Sigmoid colon (tissue), 7 donors: ENCODE measurements around the gene TOB1. TPM values are rescaled to one million over a fixed set of nuclear protein-coding genes. Genes with fewer than 3 reads are reported as not detected.
"Not testable (repeated sequence)": the region's sequence is repeated elsewhere in the genome, so short reads cannot be mapped to it uniquely, and the experiment has no call there.

Experiments
- DNase-seq: peaks from one replicate; pipeline ENCODE4 v3.0.0-alpha.2; 2019
- H3K27ac ChIP-seq, 4 donors: fragments of 200-600 bp; sonication (generic); one replicate each; pipeline ENCODE4 v1.5.1; 2016 to 2019; ENCODE audit warnings: mild to moderate bottlenecking in 1 of 4
- H3K27me3 ChIP-seq, 3 donors: fragments of 200-600 bp; sonication (generic); one replicate each; pipeline ENCODE4 v1.5.1; 2019; ENCODE audit warnings: mild to moderate bottlenecking in 1 of 3
- H3K36me3 ChIP-seq, 4 donors: fragments of 200-600 bp; sonication (generic); one replicate each; pipeline ENCODE4 v1.5.1; 2016 to 2019
- H3K4me1 ChIP-seq, 4 donors: fragments of 200-600 bp; sonication (generic); one replicate each; pipeline ENCODE4 v1.5.1; 2017 to 2019
- H3K4me3 ChIP-seq, 4 donors: fragments of 200-600 bp; sonication (generic); one replicate each; pipeline ENCODE4 v1.5.1; 2017 to 2019; ENCODE audit warnings: mild to moderate bottlenecking in 2 of 4, moderate library complexity in 1 of 4
- H3K9me3 ChIP-seq, 4 donors: fragments of 200-600 bp in 3 of 4; sonication (generic) in 3 of 4; one replicate each; pipeline versions ENCODE4 v1.5.1 to v1.6.1; 2013 to 2019
- CTCF ChIP-seq, 4 experiments: fragments of 450-650 bp in 3 of 4; fragments of 200-600 bp in 1 of 4; IDR thresholded peaks; one replicate each; pipeline ENCODE4 v1.5.1; 2016 to 2019; ENCODE audit warnings: antibody characterized with exemption in 4 of 4, mild to moderate bottlenecking in 3 of 4, moderate library complexity in 2 of 4
- EP300 ChIP-seq, 4 donors: sonication (generic); formaldehyde crosslinking; IDR thresholded peaks; one replicate each; pipeline ENCODE4 v1.6.1; 2017; ENCODE audit warnings: antibody characterized with exemption in 4 of 4
- POLR2A ChIP-seq, 2 donors: fragments of 450-650 bp; IDR thresholded peaks; one replicate each; pipeline ENCODE4 v1.6.1; 2016; ENCODE audit warnings: antibody characterized with exemption in 2 of 2, mild to moderate bottlenecking in 2 of 2, moderate library complexity in 2 of 2
- POLR2AphosphoS5 ChIP-seq, 4 donors: sonication (generic); formaldehyde crosslinking; IDR thresholded peaks; one replicate each; pipeline ENCODE4 v1.6.1; 2017; ENCODE audit warnings: antibody characterized with exemption in 4 of 4
- WGBS, 2 donors: extraction: QIAGEN DNeasy Blood & Tissue Kit; methylation state at CpG; one replicate each; pipeline ENCODE4 v1.1.7; 2013; 5-methylcytosine and 5-hydroxymethylcytosine counted together
- intact Hi-C: fragments of 100-400 bp; cut with DNase I; formaldehyde crosslinking; loops from one replicate; pipeline ENCODE4 v1.15.1; 2023
- polyA plus RNA-seq, 3 donors: library from polyadenylated mRNA; stranded (reverse); fragments of 200-250 nt; gene quantifications; one replicate each; pipeline ENCODE4 v1.2.3, GENCODE V29; 2013
- total RNA-seq, 4 donors: library from RNA; depleted of rRNA; stranded (reverse); fragments of >200 nt; gene quantifications; one replicate each; pipeline ENCODE4 v1.1.0, GENCODE V29; 2016
- donor health status: healthy with polysubstance abuse.
- donor health status: Bipolar disorder and iron deficiency.
- donor health status: healthy.

TOB1 gene
- total and polyA plus RNA-seq, 7 donors: 16.2 to 57.1 (median 31.1) TPM

GRCh38 chr17:50882851-50883250 lies 16.7 kb upstream of the TOB1 start:
- 97 to 98% methylated on average over 7 of the region's 7 CpGs for WGBS, 2 donors
- Histone ChIP-seq H3K4me1 (no peaks in the 10 kb centered on the region), H3K4me3 (no peak overlapping the region), H3K36me3 (no peaks in the 10 kb centered on the region), H3K27me3 (no peaks in the 10 kb centered on the region), H3K27ac (no peak overlapping the region), H3K9me3 (no peaks in the 10 kb centered on the region)
- no peak for TF ChIP-seq CTCF (IDR thresholded peaks at IDR 0.05)
- TF ChIP-seq POLR2AphosphoS5 (IDR thresholded peaks at IDR 0.05): no peak
- TF ChIP-seq EP300 (IDR thresholded peaks at IDR 0.05): no peak
- DNase-seq: no peak
- intact Hi-C loops: no loop called here

- no peaks in the 10 kb centered on the region for H3K36me3 ChIP-seq
- no peaks in the 10 kb centered on the region for H3K9me3 ChIP-seq
- no peak for DNase-seq
- no peak overlapping the region for H3K4me3 ChIP-seq
- TF ChIP-seq POLR2A (IDR thresholded peaks at IDR 0.05): no peak
- no peak for TF ChIP-seq POLR2AphosphoS5 (IDR thresholded peaks at IDR 0.05)
- no peak for TF ChIP-seq CTCF (IDR thresholded peaks at IDR 0.05)
- no peak for TF ChIP-seq EP300 (IDR thresholded peaks at IDR 0.05)
- 94 to 98% methylated on average over 2 of the region's 2 CpGs for WGBS, 2 donors
- H3K27me3 ChIP-seq: no peaks in the 10 kb centered on the region
- intact Hi-C loops: no loop called here
- H3K27ac ChIP-seq: no peak overlapping the region
- H3K4me1 ChIP-seq: no peaks in the 10 kb centered on the region
These were observed 15.0 kb upstream of the TOB1 start for GRCh38 chr17:50881182-50881581.

DNA sequence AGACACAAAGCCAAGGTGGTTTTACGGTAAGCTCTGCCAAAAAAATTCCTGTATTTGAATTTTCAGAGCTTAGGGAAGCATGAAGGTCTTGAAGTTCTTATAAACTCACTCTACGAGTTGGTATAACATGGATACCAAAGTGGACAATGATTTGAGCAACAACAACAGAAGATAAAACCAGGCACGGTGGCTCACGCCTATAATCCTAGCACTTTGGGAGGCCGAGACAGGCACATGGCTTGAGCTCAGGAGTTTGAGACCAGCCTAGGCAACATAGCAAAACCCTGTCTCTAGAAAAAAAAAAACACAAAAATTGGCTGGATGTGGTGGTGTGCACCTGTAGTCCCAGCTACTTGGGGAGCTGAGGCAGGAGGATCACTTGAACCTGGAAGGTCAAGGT lies 12.9 kb upstream of the TOB1 start:
- Histone ChIP-seq H3K36me3 (no peaks in the 10 kb centered on the region), H3K9me3 (no peaks in the 10 kb centered on the region), H3K27me3 (no peaks in the 10 kb centered on the region), H3K27ac (no peak overlapping the region), H3K4me3 (no peak overlapping the region), H3K4me1 (no peaks in the 10 kb centered on the region)
- WGBS, 2 donors: 96 to 97% methylated on average over 5 of the region's 5 CpGs
- intact Hi-C loops: no loop called here
- DNase-seq: no peak
- TF ChIP-seq EP300 (IDR thresholded peaks at IDR 0.05): no peak
- TF ChIP-seq CTCF (IDR thresholded peaks at IDR 0.05): no peak
- no peak for TF ChIP-seq POLR2AphosphoS5 (IDR thresholded peaks at IDR 0.05)
- TF ChIP-seq POLR2A (IDR thresholded peaks at IDR 0.05): no peak

- no peaks in the 10 kb centered on the region for H3K27me3 ChIP-seq
- no peak for TF ChIP-seq POLR2AphosphoS5 (IDR thresholded peaks at IDR 0.05)
- no peak for TF ChIP-seq POLR2A (IDR thresholded peaks at IDR 0.05)
- TF ChIP-seq CTCF (IDR thresholded peaks at IDR 0.05): no peak
- no peak for TF ChIP-seq EP300 (IDR thresholded peaks at IDR 0.05)
- H3K36me3 ChIP-seq: no peaks in the 10 kb centered on the region
- peaks cover 0 to 5% (median 2%) of the 10 kb centered on the region in 4 donors for H3K4me1 ChIP-seq
- no peaks in the 10 kb centered on the region for H3K9me3 ChIP-seq
- no peak overlapping the region for H3K27ac ChIP-seq
- WGBS, 2 donors: 98% methylated on average over 1 of the region's 1 CpG
- H3K4me3 ChIP-seq: no peak overlapping the region
- intact Hi-C loops: no loop called here
- DNase-seq: no peak
These were observed 11.7 kb upstream of the TOB1 start for GRCh38 chr17:50877838-50878237.

DNA sequence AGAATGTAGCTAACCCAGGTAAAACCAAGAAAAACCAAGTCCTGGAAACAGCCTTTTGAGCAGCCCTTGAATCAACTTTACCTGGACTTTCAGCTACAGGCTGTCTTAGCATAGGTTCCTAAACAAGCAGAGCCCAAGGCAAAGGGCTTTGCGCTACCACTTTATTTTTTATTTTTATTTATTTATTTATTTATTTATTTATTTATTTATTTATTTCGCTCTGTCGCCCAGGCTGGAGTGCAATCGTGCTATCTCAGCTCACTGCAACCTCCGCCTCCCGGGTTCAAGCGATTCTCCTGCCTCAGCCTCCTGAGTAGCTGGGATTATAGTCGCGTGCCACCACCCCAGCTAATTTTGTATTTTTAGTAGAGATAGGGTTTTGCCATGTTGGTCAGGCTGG lies 10.9 kb upstream of the TOB1 start:
- H3K4me1 ChIP-seq: peaks cover 0 to 13% (median 7%) of the 10 kb centered on the region in 4 donors
- WGBS, 2 donors: 96 to 98% methylated on average over 9 of the region's 9 CpGs
- H3K27me3 ChIP-seq, H3K9me3 ChIP-seq, DNase-seq, intact Hi-C loops, H3K27ac ChIP-seq, H3K4me3 ChIP-seq, H3K36me3 ChIP-seq: not testable (repeated sequence)
